PC-9 (cell line): ENCODE data around the gene ARHGAP26.

Experiments used
- EZH2 ChIP-seq: fragments of 200-600 bp; sonication (generic); IDR thresholded peaks from 2 replicates; pipeline ENCODE4 v1.8.0; 2017; ENCODE audit warnings: antibody characterized with exemption, low read depth
- TF ChIP-seq, protein P1 (sequence below): fragments of 200-600 bp; sonication (generic); conservative IDR thresholded peaks from 2 replicates; pipeline ENCODE4 v1.6.1; 2017; ENCODE audit warnings: mixed run types, antibody characterized with exemption, mild to moderate bottlenecking, moderate library complexity

DNA sequence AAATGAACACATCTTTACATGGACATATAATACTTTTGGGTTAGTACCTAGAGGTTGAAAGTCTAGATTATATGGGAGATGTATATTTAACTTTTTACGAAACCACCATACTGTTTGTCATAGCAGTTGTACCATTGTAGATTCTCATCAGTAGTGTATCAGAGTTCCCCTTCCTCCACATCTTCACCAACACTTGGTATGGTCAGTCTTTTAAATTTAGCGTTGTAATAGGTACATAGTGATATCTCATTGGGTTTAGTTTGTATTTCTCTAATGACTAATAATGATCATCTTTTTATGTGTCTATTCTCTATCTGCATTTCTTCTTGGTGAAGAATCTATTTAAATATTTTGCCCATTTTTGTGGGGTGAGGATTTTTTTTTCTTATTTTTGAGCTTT, 495.8 kb downstream of the ARHGAP26 start:
- TF ChIP-seq, protein P1, sequence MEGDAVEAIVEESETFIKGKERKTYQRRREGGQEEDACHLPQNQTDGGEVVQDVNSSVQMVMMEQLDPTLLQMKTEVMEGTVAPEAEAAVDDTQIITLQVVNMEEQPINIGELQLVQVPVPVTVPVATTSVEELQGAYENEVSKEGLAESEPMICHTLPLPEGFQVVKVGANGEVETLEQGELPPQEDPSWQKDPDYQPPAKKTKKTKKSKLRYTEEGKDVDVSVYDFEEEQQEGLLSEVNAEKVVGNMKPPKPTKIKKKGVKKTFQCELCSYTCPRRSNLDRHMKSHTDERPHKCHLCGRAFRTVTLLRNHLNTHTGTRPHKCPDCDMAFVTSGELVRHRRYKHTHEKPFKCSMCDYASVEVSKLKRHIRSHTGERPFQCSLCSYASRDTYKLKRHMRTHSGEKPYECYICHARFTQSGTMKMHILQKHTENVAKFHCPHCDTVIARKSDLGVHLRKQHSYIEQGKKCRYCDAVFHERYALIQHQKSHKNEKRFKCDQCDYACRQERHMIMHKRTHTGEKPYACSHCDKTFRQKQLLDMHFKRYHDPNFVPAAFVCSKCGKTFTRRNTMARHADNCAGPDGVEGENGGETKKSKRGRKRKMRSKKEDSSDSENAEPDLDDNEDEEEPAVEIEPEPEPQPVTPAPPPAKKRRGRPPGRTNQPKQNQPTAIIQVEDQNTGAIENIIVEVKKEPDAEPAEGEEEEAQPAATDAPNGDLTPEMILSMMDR = no peak
- TF ChIP-seq EZH2 = no peak
